GM18502 (cell line): ENCODE data around the gene MICU1.
"Not testable (repeated sequence)": the region's sequence is repeated elsewhere in the genome, so short reads cannot be mapped to it uniquely, and the experiment has no call there.

Source experiments
- ATAC-seq: cut with Tn5 transposase; IDR thresholded peaks from one replicate; pipeline ENCODE4 v1.9.1; 2021; ENCODE audit warnings: mild to moderate bottlenecking; ENCODE audit not compliant: unreplicated experiment, poor library complexity

The MICU1 gene

DNA sequence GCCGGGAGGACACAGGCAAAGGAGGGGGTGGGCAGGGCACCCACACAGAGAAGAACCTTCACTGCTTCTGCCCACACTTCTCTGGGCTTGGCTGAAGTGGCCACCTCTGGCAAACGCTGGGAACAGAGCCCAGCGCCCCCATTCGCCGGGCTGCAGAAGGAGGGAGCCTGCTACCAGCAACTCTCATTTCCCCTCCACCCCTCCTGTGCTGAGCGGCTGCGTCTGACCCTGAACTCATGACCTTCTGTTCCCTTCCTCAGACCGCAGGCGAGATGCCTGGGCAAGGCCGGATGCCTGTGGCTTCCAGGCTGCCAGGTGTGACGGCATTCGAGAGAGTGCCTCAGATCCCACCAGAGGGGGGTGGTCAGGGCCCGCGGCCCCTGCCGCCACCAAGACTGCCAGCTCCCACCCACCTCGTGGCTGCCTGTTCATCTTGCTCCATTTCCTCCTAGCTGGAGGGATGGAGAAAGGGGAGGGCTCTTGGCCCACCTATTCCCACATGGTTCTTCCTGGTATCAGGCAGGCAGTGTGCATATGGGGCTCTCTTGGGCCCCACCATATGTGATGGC, 291.0 kb downstream of the MICU1 start:
- ATAC-seq = peak; percentile 75

DNA sequence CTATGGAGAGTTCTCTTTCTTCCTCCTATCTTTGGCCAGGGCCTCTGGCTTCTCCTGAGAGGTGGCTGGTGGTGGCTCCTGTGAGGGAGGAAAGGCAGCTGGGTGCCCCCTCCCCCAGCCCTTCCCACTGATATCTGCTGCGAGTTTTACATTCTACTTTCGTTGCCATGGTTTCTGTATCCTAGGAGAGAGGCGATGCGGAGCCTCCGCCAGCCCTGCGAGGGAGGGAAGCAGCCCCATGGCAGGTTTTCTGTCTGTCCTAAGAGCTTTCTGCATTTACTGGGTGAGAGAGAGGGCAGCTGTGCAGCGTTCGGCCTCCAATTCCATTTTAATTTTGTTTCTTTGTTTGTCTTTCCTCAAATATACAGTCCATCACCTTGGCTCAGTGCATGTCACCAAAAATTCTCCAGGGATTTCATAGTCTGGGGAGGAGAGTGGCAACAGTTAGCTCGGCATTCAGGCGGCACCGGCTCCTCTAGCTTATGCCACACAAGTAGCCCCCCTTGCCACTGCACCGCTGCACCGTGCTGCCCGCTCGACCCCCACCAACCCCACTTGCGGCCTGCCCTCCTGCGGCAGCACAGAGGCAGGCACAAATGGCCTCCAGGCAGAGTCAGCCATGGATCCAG, 291.6 kb downstream of the MICU1 start:
- ATAC-seq = peak; percentile 1

GRCh38 chr10:72333112-72334015, 292.5 kb downstream of the MICU1 start:
- no peak for ATAC-seq

GRCh38 chr10:72332423-72333111, 293.3 kb downstream of the MICU1 start:
- ATAC-seq = no peak

- ATAC-seq = no peak
These were observed 294.1 kb downstream of the MICU1 start for GRCh38 chr10:72331575-72332422.

- no peak for ATAC-seq
These were observed 295.8 kb downstream of the MICU1 start for GRCh38 chr10:72330069-72330426.

DNA sequence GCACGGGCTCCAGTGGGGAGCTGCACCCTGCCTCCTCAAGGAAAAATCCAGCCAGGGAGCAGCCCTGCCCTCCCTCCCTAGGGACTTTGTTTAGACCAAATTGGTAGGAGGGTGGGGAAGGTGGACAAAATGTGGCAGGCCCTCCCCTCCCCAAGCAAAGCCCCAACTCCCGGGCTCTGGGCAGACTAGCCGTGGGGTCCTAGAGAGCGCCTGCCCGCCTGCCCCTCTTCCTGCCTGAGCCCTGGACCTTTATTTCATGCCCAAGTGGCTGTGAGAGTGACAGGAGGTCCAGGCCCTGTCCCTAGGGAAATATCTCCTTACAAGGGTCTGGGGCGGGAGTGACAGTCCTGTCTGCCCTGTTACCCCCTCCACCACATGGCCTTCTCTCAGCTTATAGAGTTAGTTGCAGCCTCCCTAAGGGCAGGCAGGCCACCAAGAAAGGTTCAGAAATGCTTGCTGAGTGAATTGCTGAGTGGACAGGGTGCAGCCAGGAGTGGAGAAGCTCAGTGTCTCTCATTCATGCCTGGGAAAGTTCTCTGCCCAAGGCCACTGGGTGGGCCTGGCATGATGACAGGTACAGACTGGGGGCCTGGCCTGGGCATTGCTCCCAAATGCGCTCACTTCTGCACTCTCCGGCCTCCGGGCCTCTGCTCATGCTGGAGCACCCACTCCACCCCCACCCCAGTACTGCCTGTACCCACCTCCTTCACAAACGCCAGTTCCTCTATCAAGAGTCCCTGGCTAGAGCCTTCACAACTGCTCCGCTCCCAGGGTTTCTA, 296.4 kb downstream of the MICU1 start:
- ATAC-seq = no peak

DNA sequence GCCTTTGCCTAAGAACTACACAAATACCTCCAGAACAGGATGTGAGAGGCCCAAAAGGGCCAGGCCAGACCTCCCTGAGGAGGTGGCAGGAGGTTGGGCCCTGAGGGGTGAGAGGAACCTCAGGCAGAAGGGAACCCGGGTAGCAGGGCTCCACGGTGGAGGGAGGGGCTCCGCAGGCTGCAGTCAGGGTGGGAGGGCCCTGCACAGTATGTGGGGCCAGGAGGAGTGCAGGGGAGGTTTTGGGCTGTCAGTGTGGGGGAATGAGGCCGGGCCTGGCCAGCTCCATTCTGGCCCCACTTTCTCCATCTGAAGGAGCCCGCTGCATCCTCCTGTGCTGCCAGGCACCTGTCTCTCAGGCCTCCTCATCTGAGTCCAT, 297.1 kb downstream of the MICU1 start:
- no peak for ATAC-seq

- no peak for ATAC-seq
These were observed 297.6 kb downstream of the MICU1 start for GRCh38 chr10:72328045-72328828.

DNA sequence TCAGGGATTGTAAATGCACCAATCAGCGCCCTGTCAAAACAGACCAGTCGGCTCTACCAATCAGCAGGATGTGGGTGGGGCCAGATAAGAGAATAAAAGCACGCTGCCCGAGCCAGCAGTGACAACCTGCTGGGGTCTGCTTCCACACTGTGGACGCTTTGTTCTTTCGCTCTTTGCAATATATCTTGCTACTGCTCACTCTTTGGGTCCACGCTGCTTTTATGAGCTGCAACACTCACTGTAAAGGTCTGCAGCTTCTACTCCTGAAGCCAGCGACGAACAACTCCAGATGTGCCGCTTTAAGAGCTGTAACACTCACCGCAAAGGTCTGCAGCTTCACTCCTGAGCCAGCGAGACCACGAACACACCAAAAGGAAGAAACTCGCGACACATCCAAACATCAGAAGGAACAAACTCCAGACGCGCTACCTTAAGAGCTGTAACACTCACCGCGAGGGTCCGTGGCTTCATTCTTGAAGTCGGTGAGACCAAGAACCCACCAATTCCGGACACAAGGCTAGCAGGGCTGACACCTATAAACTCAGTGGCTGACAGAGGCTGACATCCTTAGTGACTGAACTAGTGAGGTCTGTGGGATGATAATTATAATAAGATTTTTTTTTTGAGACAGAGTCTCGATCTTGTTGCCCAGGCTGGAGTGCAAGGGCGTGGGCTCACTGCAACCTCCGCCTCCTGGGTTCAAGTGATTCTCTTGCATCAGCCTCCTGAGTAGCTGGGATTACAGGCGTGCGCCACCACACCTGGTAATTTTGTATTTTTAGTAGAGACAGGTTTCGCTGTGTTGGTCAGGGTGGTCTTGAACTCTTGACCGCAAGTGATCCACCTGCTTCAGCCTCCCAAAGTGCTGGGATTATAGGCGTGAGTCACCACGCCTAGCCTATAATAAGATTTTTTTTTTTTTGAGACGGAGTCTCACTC, 298.9 kb downstream of the MICU1 start:
- ATAC-seq = not testable (repeated sequence)

DNA sequence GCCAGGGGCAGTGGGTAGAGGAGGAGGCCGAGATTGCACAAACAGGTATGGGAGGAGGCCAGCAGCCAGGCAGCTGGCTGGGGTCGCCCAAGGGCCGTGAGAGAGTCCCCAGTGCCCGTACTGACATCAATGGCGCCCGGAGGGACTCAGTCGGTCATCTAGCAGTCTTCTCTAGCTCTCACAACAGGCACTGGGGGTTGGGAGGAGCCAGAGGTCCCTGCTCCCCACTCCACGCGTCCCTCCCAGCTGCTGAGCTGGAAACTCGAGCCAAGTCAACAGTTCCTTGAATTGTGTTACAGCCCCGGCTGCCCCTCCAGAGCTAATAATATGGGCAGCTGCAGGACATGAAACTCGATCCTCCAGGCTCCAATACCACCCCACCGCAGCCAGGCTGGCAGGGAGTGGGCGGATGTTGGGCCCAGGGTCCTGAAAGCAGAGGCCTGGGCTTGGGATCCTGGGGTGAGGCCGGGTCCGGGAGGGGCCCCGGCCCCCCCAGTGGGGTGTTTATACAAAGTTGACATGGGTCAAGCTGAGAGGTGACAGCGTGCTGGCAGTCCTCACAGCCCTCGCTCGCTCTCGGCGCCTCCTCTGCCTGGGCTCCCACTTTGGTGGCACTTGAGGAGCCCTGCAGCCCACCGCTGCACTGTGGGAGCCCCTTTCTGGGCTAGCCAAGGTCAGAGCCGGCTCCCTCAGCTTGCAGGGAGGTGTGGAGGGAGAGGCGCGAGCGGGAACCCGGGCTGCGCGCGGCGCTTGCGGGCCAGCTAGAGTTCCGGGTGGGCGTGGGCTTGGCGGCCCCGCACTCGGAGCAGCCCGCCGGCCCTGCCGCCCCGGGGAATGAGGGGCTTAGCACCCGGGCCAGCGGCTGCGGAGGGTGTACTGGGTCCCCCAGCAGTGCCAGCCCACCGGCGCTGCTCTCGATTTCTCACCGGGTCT, 300.4 kb downstream of the MICU1 start:
- ATAC-seq = not testable (repeated sequence)

GRCh38 chr10:72323771-72324191, 302.1 kb downstream of the MICU1 start:
- no peak for ATAC-seq

GRCh38 chr10:72323108-72323749, 302.6 kb downstream of the MICU1 start:
- no peak for ATAC-seq

- no peak for ATAC-seq
These were observed 303.4 kb downstream of the MICU1 start for GRCh38 chr10:72322280-72323058.

DNA sequence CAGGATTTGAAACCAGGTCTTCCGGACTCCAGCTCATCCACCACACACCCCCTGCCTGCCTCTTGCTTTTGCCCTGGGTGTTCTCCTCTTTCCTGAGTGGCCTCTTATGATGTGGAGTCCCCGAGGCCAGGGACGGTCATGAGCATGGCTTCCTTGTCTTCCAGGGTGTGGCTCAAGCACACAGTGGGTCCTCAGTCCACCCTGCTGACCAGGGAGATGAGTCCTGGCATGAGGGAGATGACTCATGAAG, 303.9 kb downstream of the MICU1 start:
- no peak for ATAC-seq
